Skeletal muscle tissue (tissue), 4 donors: ENCODE data around the gene MET. TPM values are rescaled to one million over a fixed set of nuclear protein-coding genes. Genes with fewer than 3 reads are reported as not detected.

ENCODE experiments used
- H3K27ac ChIP-seq: one replicate; pipeline ENCODE4 v1.7.0; 2013; ENCODE audit warnings: mild to moderate bottlenecking, low read depth, low read length, inconsistent platforms
- H3K27me3 ChIP-seq, 3 donors: one replicate each; pipeline ENCODE4 v1.7.0; 2013; ENCODE audit warnings: low read length in 3 of 3; ENCODE audit not compliant: control insufficient read depth in 3 of 3, insufficient read depth in 3 of 3
- H3K36me3 ChIP-seq, 3 donors: one replicate each; pipeline ENCODE4 v1.7.0; 2013; ENCODE audit warnings: low read length in 3 of 3; ENCODE audit not compliant: control insufficient read depth in 3 of 3, insufficient read depth in 3 of 3
- H3K4me1 ChIP-seq, 3 donors: one replicate each; pipeline ENCODE4 v1.7.0; 2013; ENCODE audit warnings: low read length in 3 of 3, mild to moderate bottlenecking in 3 of 3; ENCODE audit not compliant: control insufficient read depth in 3 of 3, insufficient read depth in 3 of 3
- H3K4me3 ChIP-seq, 3 donors: one replicate each; pipeline ENCODE4 v1.7.0; 2013; ENCODE audit warnings: low read length in 3 of 3
- H3K9ac ChIP-seq, 3 donors: one replicate each; pipeline ENCODE4 v1.7.0; 2013; ENCODE audit warnings: low read length in 3 of 3, mild to moderate bottlenecking in 3 of 3, moderate library complexity in 2 of 3, low read depth in 1 of 3
- H3K9me3 ChIP-seq, 3 donors: one replicate each; pipeline ENCODE4 v1.7.0; 2013; ENCODE audit warnings: low read length in 3 of 3; ENCODE audit not compliant: control insufficient read depth in 3 of 3
- total RNA-seq: library from RNA; depleted of rRNA; stranded (reverse); fragments of >200 nt; gene quantifications from one replicate; pipeline ENCODE4 v1.2.3, GENCODE V29; 2014
- donor health status: Osteomylitis.

Gene MET
- total RNA-seq, 1 donor from 2014 or later: 26.1 TPM

DNA sequence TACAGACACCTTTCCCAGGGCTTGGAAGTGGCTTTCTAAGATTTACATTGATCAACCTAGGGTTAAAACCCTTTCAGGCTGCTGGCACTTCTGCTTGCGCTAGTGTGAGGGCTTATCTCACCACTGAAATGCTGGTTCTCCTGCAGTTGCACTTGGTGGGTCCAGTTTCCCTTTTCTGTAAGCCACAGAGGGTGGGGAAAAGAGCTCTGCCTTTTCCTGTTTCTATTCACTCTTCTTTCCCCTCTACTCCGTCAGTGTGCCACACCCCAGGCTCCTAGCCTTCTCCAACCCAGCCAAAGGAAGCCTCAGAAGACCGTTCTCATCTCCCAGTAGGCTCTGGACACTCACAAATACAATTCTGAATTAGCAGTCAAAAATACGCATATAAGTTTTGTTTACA, 171.4 kb downstream of the MET start:
- Histone ChIP-seq H3K4me3 (no peak overlapping the region), H3K27me3 (no peaks in the 10 kb centered on the region), H3K27ac (no peak overlapping the region), H3K36me3 (no peaks in the 10 kb centered on the region), H3K4me1 (no peaks in the 10 kb centered on the region), H3K9ac (no peak overlapping the region), H3K9me3 (no peaks in the 10 kb centered on the region)

Other genes with a start within 250 kb of the MET start
- 35.0 TPM for gene CAV2, start 172.5 kb upstream of the MET start, total RNA-seq
- gene CAV1, start 147.2 kb upstream of the MET start, total RNA-seq: 175 TPM
- gene CAPZA2, start 190.4 kb downstream of the MET start, total RNA-seq: 72.5 TPM